HEK293 (cell line): ENCODE data around the gene CDK2AP2.
A peak's percentile ranks its signal among the peaks of the same experiment; 100 is the strongest.

Source experiments
- CTCF ChIA-PET: fragments of 350-600 bp; formaldehyde crosslinking; extraction: SDS; loops from one replicate; lab custom pipeline; 2021; ENCODE audit warnings: antibody characterized with exemption; lab: Yijun Ruan, JAX
- POLR2A ChIA-PET: fragments of 300-600 bp; formaldehyde crosslinking; extraction: SDS; loops from one replicate; lab custom pipeline; 2020; ENCODE audit warnings: antibody characterized with exemption, inconsistent platforms; lab: Yijun Ruan, JAX
- H3K27ac ChIP-seq: fragments of 200-500 bp; sonication (Bioruptor generic); 2 replicates; pipeline ENCODE4 v1.5.1; 2014; ENCODE audit warnings: low read depth, low read length, control low read depth, inconsistent platforms; ENCODE audit errors: extremely low read depth
- H3K36me3 ChIP-seq, 2 experiments: fragments of 200-500 bp in 1 of 2; sonication (Bioruptor generic) in 1 of 2; 1 replicate in 1 of 2; 2 replicates in 1 of 2; pipeline ENCODE4 v1.5.1; 2014 to 2017; ENCODE audit warnings: inconsistent platforms in 2 of 2, low read length in 2 of 2; ENCODE audit not compliant: control insufficient read depth in 2 of 2, insufficient read depth in 1 of 2
- H3K4me1 ChIP-seq: fragments of 200-500 bp; sonication (Bioruptor generic); 2 replicates; pipeline ENCODE4 v1.5.1; 2014; ENCODE audit warnings: mild to moderate bottlenecking, low read length, inconsistent platforms; ENCODE audit not compliant: control insufficient read depth, insufficient read depth
- H3K4me3 ChIP-seq: 2 replicates; pipeline ENCODE4 v1.5.1; 2011; ENCODE audit warnings: low read depth, mild to moderate bottlenecking, control low read depth, low read length, moderate library complexity
- H3K9me3 ChIP-seq: fragments of 200-500 bp; sonication (Bioruptor generic); 2 replicates; pipeline ENCODE4 v1.5.1; 2014; ENCODE audit warnings: low read depth, low read length, inconsistent platforms; ENCODE audit not compliant: control insufficient read depth, insufficient read depth
- KLF1 ChIP-seq: fragments of 450-650 bp; formaldehyde crosslinking; IDR thresholded peaks from 2 replicates; pipeline ENCODE4 v1.5.1; 2016; ENCODE audit warnings: missing biosample characterization, missing genetic modification characterization
- KLF9 ChIP-seq: fragments of 450-650 bp; formaldehyde crosslinking; IDR thresholded peaks from 2 replicates; pipeline ENCODE4 v1.5.1; 2016; ENCODE audit warnings: missing biosample characterization, missing genetic modification characterization, low read depth
- TCF7L2 ChIP-seq: IDR thresholded peaks from 2 replicates; pipeline ENCODE4 v1.6.1; 2011; ENCODE audit warnings: low read depth, mild to moderate bottlenecking, inconsistent platforms, low read length, moderate library complexity, borderline replicate concordance
- ZIC2 ChIP-seq: fragments of 450-650 bp; formaldehyde crosslinking; IDR thresholded peaks from 2 replicates; pipeline ENCODE4 v1.5.1; 2016; ENCODE audit warnings: missing biosample characterization, missing genetic modification characterization
- ZNF274 ChIP-seq, 2 experiments: fragments of 200-500 bp in 1 of 2; fragments of 450-650 bp in 1 of 2; sonication (Bioruptor generic) in 1 of 2; formaldehyde crosslinking in 1 of 2; IDR thresholded peaks; 2 replicates each; pipeline versions ENCODE4 v1.5.1 to v1.6.1; 2014 to 2016; ENCODE audit warnings: borderline replicate concordance in 1 of 2, inconsistent platforms in 1 of 2, low read length in 1 of 2, missing biosample characterization in 1 of 2, missing genetic modification characterization in 1 of 2
- ZNF324 ChIP-seq: fragments of 450-650 bp; formaldehyde crosslinking; IDR thresholded peaks from 2 replicates; pipeline ENCODE4 v1.5.1; 2016; ENCODE audit warnings: missing biosample characterization, missing genetic modification characterization
- ZNF341 ChIP-seq: fragments of 450-650 bp; formaldehyde crosslinking; IDR thresholded peaks from 2 replicates; pipeline ENCODE4; 2016; ENCODE audit warnings: low read depth, missing biosample characterization, missing genetic modification characterization
- ZNF610 ChIP-seq: fragments of 450-650 bp; formaldehyde crosslinking; IDR thresholded peaks from 2 replicates; pipeline ENCODE4 v1.5.1; 2016; ENCODE audit warnings: missing biosample characterization, missing genetic modification characterization, borderline replicate concordance
- ZNF707 ChIP-seq: fragments of 450-650 bp; formaldehyde crosslinking; IDR thresholded peaks from 2 replicates; pipeline ENCODE4 v1.5.1; 2016; ENCODE audit warnings: missing biosample characterization, missing genetic modification characterization
- ZNF76 ChIP-seq: fragments of 450-650 bp; formaldehyde crosslinking; IDR thresholded peaks from 2 replicates; pipeline ENCODE4; 2016; ENCODE audit warnings: low read depth, missing biosample characterization, missing genetic modification characterization, borderline replicate concordance
- ZNF837 ChIP-seq: fragments of 450-650 bp; formaldehyde crosslinking; IDR thresholded peaks from 2 replicates; pipeline ENCODE4 v1.5.1; 2016; ENCODE audit warnings: missing biosample characterization, missing genetic modification characterization
- ZSCAN23 ChIP-seq: fragments of 450-650 bp; formaldehyde crosslinking; IDR thresholded peaks from 2 replicates; pipeline ENCODE4 v1.5.1; 2016; ENCODE audit warnings: missing biosample characterization, missing genetic modification characterization
- TF ChIP-seq, protein P1 (sequence below): fragments of 450-650 bp; formaldehyde crosslinking; IDR thresholded peaks from 2 replicates; pipeline ENCODE4 v1.5.1; 2016; ENCODE audit warnings: missing biosample characterization, missing genetic modification characterization
- TF ChIP-seq, protein P2 (sequence below): fragments of 450-650 bp; formaldehyde crosslinking; IDR thresholded peaks from 2 replicates; pipeline ENCODE4 v1.5.1; 2016; ENCODE audit warnings: missing biosample characterization, missing genetic modification characterization
- TF ChIP-seq, protein P3 (sequence below): fragments of 450-650 bp; formaldehyde crosslinking; IDR thresholded peaks from 2 replicates; pipeline ENCODE4 v1.5.1; 2016; ENCODE audit warnings: missing biosample characterization, missing genetic modification characterization
- TF ChIP-seq, protein P4 (sequence below): IDR thresholded peaks from 2 replicates; pipeline ENCODE4 v1.6.1; 2011; ENCODE audit warnings: mild to moderate bottlenecking, low read depth, low read length, borderline replicate concordance
- TF ChIP-seq, protein P5 (sequence below): fragments of 450-650 bp; formaldehyde crosslinking; IDR thresholded peaks from 2 replicates; pipeline ENCODE4 v1.5.1; 2016; ENCODE audit warnings: missing biosample characterization, missing genetic modification characterization
- TF ChIP-seq, protein P6 (sequence below): sonication (generic); formaldehyde crosslinking; IDR thresholded peaks from 2 replicates; pipeline ENCODE4 v1.8.1; 2022; ENCODE audit warnings: mild to moderate bottlenecking, moderate library complexity, missing genetic modification reagents
- TF ChIP-seq, protein P7 (sequence below): fragments of 450-650 bp; formaldehyde crosslinking; IDR thresholded peaks from 2 replicates; pipeline ENCODE4 v1.5.1; 2016; ENCODE audit warnings: missing biosample characterization, missing genetic modification characterization, borderline replicate concordance

Gene CDK2AP2, protein sequence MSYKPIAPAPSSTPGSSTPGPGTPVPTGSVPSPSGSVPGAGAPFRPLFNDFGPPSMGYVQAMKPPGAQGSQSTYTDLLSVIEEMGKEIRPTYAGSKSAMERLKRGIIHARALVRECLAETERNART

DNA sequence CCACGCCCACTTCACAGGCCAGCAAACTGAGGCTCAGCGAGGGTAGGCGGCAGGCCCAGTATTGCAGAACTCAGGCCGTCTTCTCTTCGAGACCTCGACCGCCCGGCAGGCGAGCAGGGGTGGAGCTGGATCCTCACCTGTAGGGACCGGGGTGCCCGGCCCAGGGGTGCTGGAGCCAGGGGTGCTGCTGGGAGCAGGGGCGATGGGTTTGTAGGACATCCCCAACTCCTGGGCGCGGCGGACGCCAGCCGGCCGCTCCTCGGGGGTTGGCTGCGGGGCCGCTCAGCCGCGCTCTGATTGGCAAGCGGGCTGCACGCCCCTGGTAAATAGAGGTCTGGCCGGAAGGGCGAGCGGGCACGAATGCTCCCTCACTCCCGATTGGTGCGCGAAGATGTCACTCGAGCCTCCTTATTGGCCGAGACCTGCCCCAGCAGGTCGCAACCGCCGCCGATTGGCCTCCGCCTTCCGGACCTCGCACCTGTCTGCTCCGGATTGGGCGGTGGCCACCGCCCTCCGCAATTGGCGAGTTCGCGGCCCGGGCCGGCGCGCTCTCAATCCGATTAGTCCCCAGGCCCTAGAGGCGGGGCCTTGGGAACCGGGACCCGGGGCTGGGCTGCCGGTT lies at the start of gene CDK2AP2:
TSS of gene CDK2AP2 (minus strand) at position 299 of the 622 bp plus-strand sequence. CDS start at position 219, 80 bp downstream.
- POLR2A ChIA-PET, result no interaction called here
- CTCF ChIA-PET, result no interaction called here
- TF ChIP-seq, protein P1, sequence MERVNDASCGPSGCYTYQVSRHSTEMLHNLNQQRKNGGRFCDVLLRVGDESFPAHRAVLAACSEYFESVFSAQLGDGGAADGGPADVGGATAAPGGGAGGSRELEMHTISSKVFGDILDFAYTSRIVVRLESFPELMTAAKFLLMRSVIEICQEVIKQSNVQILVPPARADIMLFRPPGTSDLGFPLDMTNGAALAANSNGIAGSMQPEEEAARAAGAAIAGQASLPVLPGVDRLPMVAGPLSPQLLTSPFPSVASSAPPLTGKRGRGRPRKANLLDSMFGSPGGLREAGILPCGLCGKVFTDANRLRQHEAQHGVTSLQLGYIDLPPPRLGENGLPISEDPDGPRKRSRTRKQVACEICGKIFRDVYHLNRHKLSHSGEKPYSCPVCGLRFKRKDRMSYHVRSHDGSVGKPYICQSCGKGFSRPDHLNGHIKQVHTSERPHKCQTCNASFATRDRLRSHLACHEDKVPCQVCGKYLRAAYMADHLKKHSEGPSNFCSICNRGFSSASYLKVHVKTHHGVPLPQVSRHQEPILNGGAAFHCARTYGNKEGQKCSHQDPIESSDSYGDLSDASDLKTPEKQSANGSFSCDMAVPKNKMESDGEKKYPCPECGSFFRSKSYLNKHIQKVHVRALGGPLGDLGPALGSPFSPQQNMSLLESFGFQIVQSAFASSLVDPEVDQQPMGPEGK (tag by site-specific recombination), result peak; percentile 41
- TF ChIP-seq, protein P2, sequence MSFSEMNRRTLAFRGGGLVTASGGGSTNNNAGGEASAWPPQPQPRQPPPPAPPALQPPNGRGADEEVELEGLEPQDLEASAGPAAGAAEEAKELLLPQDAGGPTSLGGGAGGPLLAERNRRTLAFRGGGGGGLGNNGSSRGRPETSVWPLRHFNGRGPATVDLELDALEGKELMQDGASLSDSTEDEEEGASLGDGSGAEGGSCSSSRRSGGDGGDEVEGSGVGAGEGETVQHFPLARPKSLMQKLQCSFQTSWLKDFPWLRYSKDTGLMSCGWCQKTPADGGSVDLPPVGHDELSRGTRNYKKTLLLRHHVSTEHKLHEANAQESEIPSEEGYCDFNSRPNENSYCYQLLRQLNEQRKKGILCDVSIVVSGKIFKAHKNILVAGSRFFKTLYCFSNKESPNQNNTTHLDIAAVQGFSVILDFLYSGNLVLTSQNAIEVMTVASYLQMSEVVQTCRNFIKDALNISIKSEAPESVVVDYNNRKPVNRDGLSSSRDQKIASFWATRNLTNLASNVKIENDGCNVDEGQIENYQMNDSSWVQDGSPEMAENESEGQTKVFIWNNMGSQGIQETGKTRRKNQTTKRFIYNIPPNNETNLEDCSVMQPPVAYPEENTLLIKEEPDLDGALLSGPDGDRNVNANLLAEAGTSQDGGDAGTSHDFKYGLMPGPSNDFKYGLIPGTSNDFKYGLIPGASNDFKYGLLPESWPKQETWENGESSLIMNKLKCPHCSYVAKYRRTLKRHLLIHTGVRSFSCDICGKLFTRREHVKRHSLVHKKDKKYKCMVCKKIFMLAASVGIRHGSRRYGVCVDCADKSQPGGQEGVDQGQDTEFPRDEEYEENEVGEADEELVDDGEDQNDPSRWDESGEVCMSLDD (tag by site-specific recombination), result peak; percentile 89
- TF ChIP-seq TCF7L2, result no peak
- TF ChIP-seq ZSCAN23 (tag by site-specific recombination), result no peak
- no peak for TF ChIP-seq ZNF707 (tag by site-specific recombination)
- TF ChIP-seq ZNF610 (tag by site-specific recombination), result peak; percentile 66; the same call in 1 of the 2 replicates
- TF ChIP-seq ZNF274 (IDR thresholded peaks at IDR 0.05; ENCODE audit: low read length), result no peak
- no peak for TF ChIP-seq ZNF274 (tag by site-specific recombination; IDR thresholded peaks at IDR 0.05; ENCODE audit: borderline replicate concordance)
- TF ChIP-seq ZNF837, result no peak
- peak; percentile 77; the same call in 1 of the 2 replicates for TF ChIP-seq ZNF76 (tag by site-specific recombination)
- TF ChIP-seq, protein P3, sequence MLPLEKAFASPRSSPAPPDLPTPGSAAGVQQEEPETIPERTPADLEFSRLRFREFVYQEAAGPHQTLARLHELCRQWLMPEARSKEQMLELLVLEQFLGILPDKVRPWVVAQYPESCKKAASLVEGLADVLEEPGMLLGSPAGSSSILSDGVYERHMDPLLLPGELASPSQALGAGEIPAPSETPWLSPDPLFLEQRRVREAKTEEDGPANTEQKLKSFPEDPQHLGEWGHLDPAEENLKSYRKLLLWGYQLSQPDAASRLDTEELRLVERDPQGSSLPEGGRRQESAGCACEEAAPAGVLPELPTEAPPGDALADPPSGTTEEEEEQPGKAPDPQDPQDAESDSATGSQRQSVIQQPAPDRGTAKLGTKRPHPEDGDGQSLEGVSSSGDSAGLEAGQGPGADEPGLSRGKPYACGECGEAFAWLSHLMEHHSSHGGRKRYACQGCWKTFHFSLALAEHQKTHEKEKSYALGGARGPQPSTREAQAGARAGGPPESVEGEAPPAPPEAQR (tag by site-specific recombination), result no peak
- peak; percentile 85 for TF ChIP-seq ZNF324 (tag by site-specific recombination)
- TF ChIP-seq ZIC2 (tag by site-specific recombination), result peak; percentile 47
- TF ChIP-seq KLF9, result peak; percentile 91
- TF ChIP-seq, protein P4, sequence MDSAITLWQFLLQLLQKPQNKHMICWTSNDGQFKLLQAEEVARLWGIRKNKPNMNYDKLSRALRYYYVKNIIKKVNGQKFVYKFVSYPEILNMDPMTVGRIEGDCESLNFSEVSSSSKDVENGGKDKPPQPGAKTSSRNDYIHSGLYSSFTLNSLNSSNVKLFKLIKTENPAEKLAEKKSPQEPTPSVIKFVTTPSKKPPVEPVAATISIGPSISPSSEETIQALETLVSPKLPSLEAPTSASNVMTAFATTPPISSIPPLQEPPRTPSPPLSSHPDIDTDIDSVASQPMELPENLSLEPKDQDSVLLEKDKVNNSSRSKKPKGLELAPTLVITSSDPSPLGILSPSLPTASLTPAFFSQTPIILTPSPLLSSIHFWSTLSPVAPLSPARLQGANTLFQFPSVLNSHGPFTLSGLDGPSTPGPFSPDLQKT, result peak; percentile 57; the same call in 1 of the 2 replicates
- TF ChIP-seq, protein P5, sequence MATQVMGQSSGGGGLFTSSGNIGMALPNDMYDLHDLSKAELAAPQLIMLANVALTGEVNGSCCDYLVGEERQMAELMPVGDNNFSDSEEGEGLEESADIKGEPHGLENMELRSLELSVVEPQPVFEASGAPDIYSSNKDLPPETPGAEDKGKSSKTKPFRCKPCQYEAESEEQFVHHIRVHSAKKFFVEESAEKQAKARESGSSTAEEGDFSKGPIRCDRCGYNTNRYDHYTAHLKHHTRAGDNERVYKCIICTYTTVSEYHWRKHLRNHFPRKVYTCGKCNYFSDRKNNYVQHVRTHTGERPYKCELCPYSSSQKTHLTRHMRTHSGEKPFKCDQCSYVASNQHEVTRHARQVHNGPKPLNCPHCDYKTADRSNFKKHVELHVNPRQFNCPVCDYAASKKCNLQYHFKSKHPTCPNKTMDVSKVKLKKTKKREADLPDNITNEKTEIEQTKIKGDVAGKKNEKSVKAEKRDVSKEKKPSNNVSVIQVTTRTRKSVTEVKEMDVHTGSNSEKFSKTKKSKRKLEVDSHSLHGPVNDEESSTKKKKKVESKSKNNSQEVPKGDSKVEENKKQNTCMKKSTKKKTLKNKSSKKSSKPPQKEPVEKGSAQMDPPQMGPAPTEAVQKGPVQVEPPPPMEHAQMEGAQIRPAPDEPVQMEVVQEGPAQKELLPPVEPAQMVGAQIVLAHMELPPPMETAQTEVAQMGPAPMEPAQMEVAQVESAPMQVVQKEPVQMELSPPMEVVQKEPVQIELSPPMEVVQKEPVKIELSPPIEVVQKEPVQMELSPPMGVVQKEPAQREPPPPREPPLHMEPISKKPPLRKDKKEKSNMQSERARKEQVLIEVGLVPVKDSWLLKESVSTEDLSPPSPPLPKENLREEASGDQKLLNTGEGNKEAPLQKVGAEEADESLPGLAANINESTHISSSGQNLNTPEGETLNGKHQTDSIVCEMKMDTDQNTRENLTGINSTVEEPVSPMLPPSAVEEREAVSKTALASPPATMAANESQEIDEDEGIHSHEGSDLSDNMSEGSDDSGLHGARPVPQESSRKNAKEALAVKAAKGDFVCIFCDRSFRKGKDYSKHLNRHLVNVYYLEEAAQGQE (tag by site-specific recombination), result 0 out of 2 replicates have a peak, but pooled peaks have one; percentile 13
- TF ChIP-seq, protein P6, sequence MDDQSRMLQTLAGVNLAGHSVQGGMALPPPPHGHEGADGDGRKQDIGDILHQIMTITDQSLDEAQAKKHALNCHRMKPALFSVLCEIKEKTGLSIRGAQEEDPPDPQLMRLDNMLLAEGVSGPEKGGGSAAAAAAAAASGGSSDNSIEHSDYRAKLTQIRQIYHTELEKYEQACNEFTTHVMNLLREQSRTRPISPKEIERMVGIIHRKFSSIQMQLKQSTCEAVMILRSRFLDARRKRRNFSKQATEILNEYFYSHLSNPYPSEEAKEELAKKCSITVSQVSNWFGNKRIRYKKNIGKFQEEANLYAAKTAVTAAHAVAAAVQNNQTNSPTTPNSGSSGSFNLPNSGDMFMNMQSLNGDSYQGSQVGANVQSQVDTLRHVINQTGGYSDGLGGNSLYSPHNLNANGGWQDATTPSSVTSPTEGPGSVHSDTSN, result peak; percentile 93
- TF ChIP-seq ZNF341, result peak; percentile 66
- peak; percentile 35 for TF ChIP-seq KLF1 (tag by site-specific recombination)
- TF ChIP-seq, protein P7, sequence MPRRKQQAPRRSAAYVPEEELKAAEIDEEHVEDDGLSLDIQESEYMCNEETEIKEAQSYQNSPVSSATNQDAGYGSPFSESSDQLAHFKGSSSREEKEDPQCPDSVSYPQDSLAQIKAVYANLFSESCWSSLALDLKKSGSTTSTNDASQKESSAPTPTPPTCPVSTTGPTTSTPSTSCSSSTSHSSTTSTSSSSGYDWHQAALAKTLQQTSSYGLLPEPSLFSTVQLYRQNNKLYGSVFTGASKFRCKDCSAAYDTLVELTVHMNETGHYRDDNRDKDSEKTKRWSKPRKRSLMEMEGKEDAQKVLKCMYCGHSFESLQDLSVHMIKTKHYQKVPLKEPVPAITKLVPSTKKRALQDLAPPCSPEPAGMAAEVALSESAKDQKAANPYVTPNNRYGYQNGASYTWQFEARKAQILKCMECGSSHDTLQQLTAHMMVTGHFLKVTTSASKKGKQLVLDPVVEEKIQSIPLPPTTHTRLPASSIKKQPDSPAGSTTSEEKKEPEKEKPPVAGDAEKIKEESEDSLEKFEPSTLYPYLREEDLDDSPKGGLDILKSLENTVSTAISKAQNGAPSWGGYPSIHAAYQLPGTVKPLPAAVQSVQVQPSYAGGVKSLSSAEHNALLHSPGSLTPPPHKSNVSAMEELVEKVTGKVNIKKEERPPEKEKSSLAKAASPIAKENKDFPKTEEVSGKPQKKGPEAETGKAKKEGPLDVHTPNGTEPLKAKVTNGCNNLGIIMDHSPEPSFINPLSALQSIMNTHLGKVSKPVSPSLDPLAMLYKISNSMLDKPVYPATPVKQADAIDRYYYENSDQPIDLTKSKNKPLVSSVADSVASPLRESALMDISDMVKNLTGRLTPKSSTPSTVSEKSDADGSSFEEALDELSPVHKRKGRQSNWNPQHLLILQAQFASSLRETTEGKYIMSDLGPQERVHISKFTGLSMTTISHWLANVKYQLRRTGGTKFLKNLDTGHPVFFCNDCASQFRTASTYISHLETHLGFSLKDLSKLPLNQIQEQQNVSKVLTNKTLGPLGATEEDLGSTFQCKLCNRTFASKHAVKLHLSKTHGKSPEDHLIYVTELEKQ, result no peak

More for the DNA sequence above, at the start of gene CDK2AP2:
- H3K9me3 ChIP-seq, result no peaks in the 10 kb centered on the region
- peak within 1 kb of the TSS; percentile 43; the same call in 1 of the 2 replicates for H3K27ac ChIP-seq
- H3K4me3 ChIP-seq, result peak within 1 kb of the TSS; percentile 90
- peaks cover 0 to 7% of the 10 kb centered on the region in 2 experiments; a peak in 1 of 3 replicates for H3K36me3 ChIP-seq
- H3K4me1 ChIP-seq, result no peaks in the 10 kb centered on the region
